Stomach (tissue), 9 donors: ENCODE results near the gene IL1R2. TPM values are rescaled to one million over a fixed set of nuclear protein-coding genes. Genes with fewer than 3 reads are reported as not detected.

Experiments used
- DNase-seq, 2 donors: peaks; one replicate each; pipeline versions ENCODE4 v3.0.0 to v3.0.0-alpha.2; 2013 to 2019
- H3K27ac ChIP-seq, 5 donors: fragments of 200-600 bp in 4 of 5; sonication (generic) in 4 of 5; one replicate each; pipeline ENCODE4 v1.5.1; 2013 to 2019; ENCODE audit warnings: mild to moderate bottlenecking in 1 of 5, moderate library complexity in 1 of 5
- H3K27me3 ChIP-seq, 3 donors: fragments of 200-600 bp; sonication (generic); one replicate each; pipeline ENCODE4 v1.5.1; 2017 to 2019; ENCODE audit warnings: mixed run types in 1 of 3
- H3K36me3 ChIP-seq, 4 donors: fragments of 200-600 bp; sonication (generic); 1 replicate in 3 of 4; 2 replicates in 1 of 4; pipeline ENCODE4 v1.5.1; 2016 to 2019
- H3K4me1 ChIP-seq, 4 donors: fragments of 200-600 bp; sonication (generic); one replicate each; pipeline ENCODE4 v1.5.1; 2016 to 2019
- H3K4me3 ChIP-seq, 4 donors: fragments of 200-600 bp; sonication (generic) in 3 of 4; one replicate each; pipeline ENCODE4 v1.5.1; 2016 to 2019; ENCODE audit warnings: mild to moderate bottlenecking in 1 of 4
- H3K9me3 ChIP-seq, 4 donors: fragments of 200-600 bp; sonication (generic); one replicate each; pipeline ENCODE4 v1.5.1; 2016 to 2019
- EP300 ChIP-seq: sonication (generic); formaldehyde crosslinking; IDR thresholded peaks from one replicate; pipeline ENCODE4 v1.6.1; 2017; ENCODE audit warnings: antibody characterized with exemption
- POLR2A ChIP-seq, 4 donors: fragments of 450-650 bp; IDR thresholded peaks; one replicate each; pipeline ENCODE4 v1.6.1; 2016; ENCODE audit warnings: antibody characterized with exemption in 4 of 4, control low read depth in 2 of 4, mild to moderate bottlenecking in 1 of 4, moderate library complexity in 1 of 4
- POLR2AphosphoS5 ChIP-seq, 3 donors: sonication (generic); formaldehyde crosslinking; IDR thresholded peaks; one replicate each; pipeline ENCODE4 v1.6.1; 2016; ENCODE audit warnings: antibody characterized with exemption in 3 of 3
- WGBS, 5 donors: extraction: QIAGEN DNeasy Blood & Tissue Kit in 3 of 5; methylation state at CpG; one replicate each; pipeline versions ENCODE4 v1.1.5 to v1.1.7; 2013 to 2018; 5-methylcytosine and 5-hydroxymethylcytosine counted together
- intact Hi-C: fragments of 100-400 bp; cut with DNase I; formaldehyde crosslinking; loops from one replicate; pipeline ENCODE4 v1.15.1; 2023; ENCODE audit warnings: low total_unique reads
- polyA plus RNA-seq, 3 donors: library from polyadenylated mRNA; stranded (reverse); fragments of 200-250 nt; gene quantifications; one replicate each; pipeline ENCODE4 v1.2.3, GENCODE V29; 2013
- total RNA-seq, 5 donors: library from RNA; depleted of rRNA; stranded (reverse); fragments of >200 nt; gene quantifications; one replicate each; pipeline versions ENCODE4 v1.1.0 to v1.2.3, GENCODE V29; 2014 to 2016
- TF ChIP-seq, protein P1 (sequence below), 7 experiments: fragments of 450-650 bp in 4 of 7; fragments of 200-600 bp in 3 of 7; sonication (generic) in 3 of 7; IDR thresholded peaks; one replicate each; pipeline ENCODE4 v1.5.1; 2016 to 2019; ENCODE audit warnings: antibody characterized with exemption in 7 of 7, control low read depth in 2 of 7, mild to moderate bottlenecking in 1 of 7
- donor health status: healthy with polysubstance abuse.
- donor health status: Bipolar disorder and iron deficiency.
- donor health status: healthy.

Gene IL1R2
- total and polyA plus RNA-seq, 8 donors = 2.3 to 111 (median 24.8) TPM

- intact Hi-C loops = no loop called here
- Histone ChIP-seq H3K4me3 (no peak overlapping the region), H3K4me1 (peaks cover 5 to 29% (median 20%) of the 10 kb centered on the region in 4 donors), H3K9me3 (no peaks in the 10 kb centered on the region), H3K27me3 (no peaks in the 10 kb centered on the region), H3K27ac (no peak overlapping the region), H3K36me3 (no peaks in the 10 kb centered on the region)
- 89 to 96% (median 94%) methylated on average over 1 of the region's 1 CpG for WGBS, 5 donors
- TF ChIP-seq POLR2A (IDR thresholded peaks at IDR 0.05) (no peak), EP300 (no peak)
- DNase-seq = no peak
Measured at GRCh38 chr2:102044235-102044896, 52.6 kb downstream of the IL1R2 start.

DNA sequence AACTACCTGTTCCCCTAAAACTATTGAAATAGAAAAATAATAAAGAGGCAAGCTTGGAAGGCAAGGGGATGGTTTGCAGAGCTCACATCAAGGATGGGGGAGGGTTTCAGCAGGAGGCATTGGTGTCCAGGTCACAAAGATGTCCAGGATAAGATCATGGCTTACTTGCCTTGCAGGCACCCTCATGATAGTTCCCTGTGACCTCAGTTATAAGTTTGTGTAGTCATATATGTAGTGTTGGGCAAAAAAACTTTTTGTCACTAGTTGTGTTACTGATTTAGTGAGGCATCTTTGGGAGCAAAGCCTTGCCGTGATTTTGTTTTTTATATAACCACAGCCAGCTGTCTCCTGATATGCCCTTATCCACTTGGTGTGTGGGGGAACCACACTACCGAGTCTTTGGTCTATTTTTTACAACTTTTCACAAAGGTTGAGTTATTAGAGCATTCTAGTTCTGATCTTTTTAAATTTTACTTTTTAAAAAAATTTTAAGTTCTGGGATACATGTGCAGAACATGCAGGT, 53.3 kb downstream of the IL1R2 start:
- intact Hi-C loops = no loop called here
- whole genome bisulfite sequencing, 5 donors = 72 to 83% (median 75%) methylated on average over 2 of the region's 2 CpGs
- Histone ChIP-seq H3K27me3 (no peaks in the 10 kb centered on the region), H3K36me3 (no peaks in the 10 kb centered on the region), H3K4me3 (no peak overlapping the region), H3K4me1 (peaks cover 11 to 35% (median 23%) of the 10 kb centered on the region in 4 donors), H3K9me3 (no peaks in the 10 kb centered on the region), H3K27ac (peak overlapping the region in 3 of 5 donors; percentile 59 to 84 (median 76))
- TF ChIP-seq, protein P1, sequence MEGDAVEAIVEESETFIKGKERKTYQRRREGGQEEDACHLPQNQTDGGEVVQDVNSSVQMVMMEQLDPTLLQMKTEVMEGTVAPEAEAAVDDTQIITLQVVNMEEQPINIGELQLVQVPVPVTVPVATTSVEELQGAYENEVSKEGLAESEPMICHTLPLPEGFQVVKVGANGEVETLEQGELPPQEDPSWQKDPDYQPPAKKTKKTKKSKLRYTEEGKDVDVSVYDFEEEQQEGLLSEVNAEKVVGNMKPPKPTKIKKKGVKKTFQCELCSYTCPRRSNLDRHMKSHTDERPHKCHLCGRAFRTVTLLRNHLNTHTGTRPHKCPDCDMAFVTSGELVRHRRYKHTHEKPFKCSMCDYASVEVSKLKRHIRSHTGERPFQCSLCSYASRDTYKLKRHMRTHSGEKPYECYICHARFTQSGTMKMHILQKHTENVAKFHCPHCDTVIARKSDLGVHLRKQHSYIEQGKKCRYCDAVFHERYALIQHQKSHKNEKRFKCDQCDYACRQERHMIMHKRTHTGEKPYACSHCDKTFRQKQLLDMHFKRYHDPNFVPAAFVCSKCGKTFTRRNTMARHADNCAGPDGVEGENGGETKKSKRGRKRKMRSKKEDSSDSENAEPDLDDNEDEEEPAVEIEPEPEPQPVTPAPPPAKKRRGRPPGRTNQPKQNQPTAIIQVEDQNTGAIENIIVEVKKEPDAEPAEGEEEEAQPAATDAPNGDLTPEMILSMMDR (IDR thresholded peaks at IDR 0.05) = no peak
- TF ChIP-seq POLR2AphosphoS5 (IDR thresholded peaks at IDR 0.05) = no peak
- no peak for TF ChIP-seq POLR2A (IDR thresholded peaks at IDR 0.05)
- no peak for TF ChIP-seq EP300
- no peak for DNase-seq

GRCh38 chr2:102045697-102046096, 53.9 kb downstream of the IL1R2 start:
- H3K4me1 ChIP-seq = peaks cover 16 to 38% (median 27%) of the 10 kb centered on the region in 4 donors
- intact Hi-C loops = no loop called here
- H3K36me3 ChIP-seq = no peaks in the 10 kb centered on the region

GRCh38 chr2:102046135-102046986, 54.6 kb downstream of the IL1R2 start:
- TF ChIP-seq POLR2AphosphoS5 (IDR thresholded peaks at IDR 0.05) = peak in 2 of 3 donors; percentile 60 to 77
- TF ChIP-seq, protein P1 (IDR thresholded peaks at IDR 0.05) = no peak
- no peaks in the 10 kb centered on the region for H3K36me3 ChIP-seq
- H3K27ac ChIP-seq = peak overlapping the region; percentile 1 to 84 (median 68)
- WGBS, 5 donors = 50 to 65% (median 61%) methylated on average over 9 of the region's 9 CpGs
- H3K4me3 ChIP-seq = no peak overlapping the region
- peak in 1 of 2 donors; percentile 67 for DNase-seq
- H3K4me1 ChIP-seq = peaks cover 23 to 44% (median 33%) of the 10 kb centered on the region in 4 donors
- no peaks in the 10 kb centered on the region for H3K27me3 ChIP-seq
- intact Hi-C loops = no loop called here
- H3K9me3 ChIP-seq = no peaks in the 10 kb centered on the region

More at GRCh38 chr2:102045697-102046096, 53.9 kb downstream of the IL1R2 start:
- Histone ChIP-seq H3K27ac (peak overlapping the region; percentile 1 to 84 (median 68)), H3K9me3 (no peaks in the 10 kb centered on the region), H3K27me3 (no peaks in the 10 kb centered on the region), H3K4me3 (no peak overlapping the region)
- no peak for DNase-seq
- TF ChIP-seq POLR2AphosphoS5 (IDR thresholded peaks at IDR 0.05) (no peak), POLR2A (IDR thresholded peaks at IDR 0.05) (no peak), EP300 (no peak)
- TF ChIP-seq, protein P1 (IDR thresholded peaks at IDR 0.05) = no peak
- WGBS, 5 donors = 76 to 95% (median 87%) methylated on average over 6 of the region's 6 CpGs
